ENCODE measurements around the gene RCBTB1. TPM values are rescaled to one million over a fixed set of nuclear protein-coding genes. Genes with fewer than 3 reads are reported as not detected.

The RCBTB1 gene
- total and polyA plus RNA-seq, 10 of the 15 experiments (the other 5 are each of a cell fraction or from before 2014, with no cell fraction given): 5.1 to 13.5 (median 11.2) TPM

DNA sequence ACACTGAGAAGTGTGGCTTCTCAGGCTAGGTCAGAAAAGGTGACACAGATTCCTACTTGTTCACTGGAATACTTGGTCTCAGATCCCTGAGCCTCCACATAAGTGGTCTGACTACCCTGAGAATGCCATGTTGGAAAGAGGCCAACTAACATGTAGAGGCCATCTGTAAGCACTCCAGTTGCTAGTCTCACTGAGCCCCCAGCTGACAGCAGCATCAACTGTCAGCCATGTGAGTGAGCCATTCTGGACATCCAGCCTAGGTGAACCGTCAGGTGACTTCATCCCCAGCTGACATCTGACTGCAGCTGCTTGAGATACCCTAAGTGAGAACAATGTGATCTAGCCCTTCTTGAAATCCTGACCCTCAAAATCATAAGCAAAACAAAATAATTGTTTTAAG lies 24.8 kb upstream of the RCBTB1 start:
- RAD21 ChIA-PET (ENCODE audit: unreplicated experiment): no interaction called here
- in situ Hi-C loops (cut with MboI): no loop called here
- Histone ChIP-seq H3K9me3 (replicated peaks; ENCODE audit: control insufficient read depth, insufficient read depth, low read length) (no peaks in the 10 kb centered on the region), H2AFZ (ENCODE audit: control insufficient read depth, low read depth, low read length) (no peak overlapping the region), H3K36me3 (ENCODE audit: control insufficient read depth in 2 of 2, insufficient read depth in 2 of 2, low read length in 1 of 2) (no peaks in the 10 kb centered on the region), H3K4me2 (ENCODE audit: control insufficient read depth, insufficient read depth) (no peak overlapping the region), H3K27ac (ENCODE audit: control insufficient read depth, insufficient read depth) (no peak overlapping the region), H4K20me1 (ENCODE audit: control insufficient read depth, insufficient read depth) (no peaks in the 10 kb centered on the region), H3K27me3 (replicated peaks in 1 of 2; ENCODE audit: control insufficient read depth in 2 of 2, insufficient read depth in 2 of 2, low read length in 1 of 2) (no peaks in the 10 kb centered on the region), H3K4me3 (no peak overlapping the region), H3K4me1 (ENCODE audit: control insufficient read depth, insufficient read depth, low read length) (no peaks in the 10 kb centered on the region), H3K9ac (ENCODE audit: control insufficient read depth, insufficient read depth, low read length) (no peak overlapping the region), H3K79me2 (ENCODE audit: control insufficient read depth, insufficient read depth, low read length) (no peaks in the 10 kb centered on the region)
- no TSS peak for BruUV-seq (replicated peaks)
- ATAC-seq (no peak), DNase-seq (ENCODE audit: low read depth, low spot score) (no peak), FAIRE-seq (no peak)
- CTCF ChIA-PET: no interaction called here
- TF ChIP-seq, protein P1, sequence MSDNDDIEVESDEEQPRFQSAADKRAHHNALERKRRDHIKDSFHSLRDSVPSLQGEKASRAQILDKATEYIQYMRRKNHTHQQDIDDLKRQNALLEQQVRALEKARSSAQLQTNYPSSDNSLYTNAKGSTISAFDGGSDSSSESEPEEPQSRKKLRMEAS (IDR thresholded peaks at IDR 0.05; ENCODE audit: low read depth, low read length): no peak
- TF ChIP-seq NR2C2 (IDR thresholded peaks at IDR 0.05; ENCODE audit: borderline replicate concordance, control insufficient read depth, insufficient read length, low read depth) (no peak), HDAC6 (IDR thresholded peaks at IDR 0.05; ENCODE audit: unreplicated experiment) (no peak), HDGF (IDR thresholded peaks at IDR 0.05) (no peak), BRCA1 (IDR thresholded peaks at IDR 0.05; ENCODE audit: low read depth, low read length) (no peak), POLR2AphosphoS2 (IDR thresholded peaks at IDR 0.05; ENCODE audit: low read depth, low read length) (no peak), YY1 (IDR thresholded peaks at IDR 0.05; ENCODE audit: low read depth, low read length) (no peak), PML (IDR thresholded peaks at IDR 0.05; ENCODE audit: low read length) (no peak), SP1 (IDR thresholded peaks at IDR 0.05; ENCODE audit: low read depth, low read length) (no peak), KAT2A (conservative IDR thresholded peaks at IDR 0.05; ENCODE audit: control insufficient read depth, low read depth, low read length) (no peak)
- TF ChIP-seq, protein P2, sequence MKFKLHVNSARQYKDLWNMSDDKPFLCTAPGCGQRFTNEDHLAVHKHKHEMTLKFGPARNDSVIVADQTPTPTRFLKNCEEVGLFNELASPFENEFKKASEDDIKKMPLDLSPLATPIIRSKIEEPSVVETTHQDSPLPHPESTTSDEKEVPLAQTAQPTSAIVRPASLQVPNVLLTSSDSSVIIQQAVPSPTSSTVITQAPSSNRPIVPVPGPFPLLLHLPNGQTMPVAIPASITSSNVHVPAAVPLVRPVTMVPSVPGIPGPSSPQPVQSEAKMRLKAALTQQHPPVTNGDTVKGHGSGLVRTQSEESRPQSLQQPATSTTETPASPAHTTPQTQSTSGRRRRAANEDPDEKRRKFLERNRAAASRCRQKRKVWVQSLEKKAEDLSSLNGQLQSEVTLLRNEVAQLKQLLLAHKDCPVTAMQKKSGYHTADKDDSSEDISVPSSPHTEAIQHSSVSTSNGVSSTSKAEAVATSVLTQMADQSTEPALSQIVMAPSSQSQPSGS (IDR thresholded peaks at IDR 0.05; ENCODE audit: low read length): no peak
- TF ChIP-seq, protein P3, sequence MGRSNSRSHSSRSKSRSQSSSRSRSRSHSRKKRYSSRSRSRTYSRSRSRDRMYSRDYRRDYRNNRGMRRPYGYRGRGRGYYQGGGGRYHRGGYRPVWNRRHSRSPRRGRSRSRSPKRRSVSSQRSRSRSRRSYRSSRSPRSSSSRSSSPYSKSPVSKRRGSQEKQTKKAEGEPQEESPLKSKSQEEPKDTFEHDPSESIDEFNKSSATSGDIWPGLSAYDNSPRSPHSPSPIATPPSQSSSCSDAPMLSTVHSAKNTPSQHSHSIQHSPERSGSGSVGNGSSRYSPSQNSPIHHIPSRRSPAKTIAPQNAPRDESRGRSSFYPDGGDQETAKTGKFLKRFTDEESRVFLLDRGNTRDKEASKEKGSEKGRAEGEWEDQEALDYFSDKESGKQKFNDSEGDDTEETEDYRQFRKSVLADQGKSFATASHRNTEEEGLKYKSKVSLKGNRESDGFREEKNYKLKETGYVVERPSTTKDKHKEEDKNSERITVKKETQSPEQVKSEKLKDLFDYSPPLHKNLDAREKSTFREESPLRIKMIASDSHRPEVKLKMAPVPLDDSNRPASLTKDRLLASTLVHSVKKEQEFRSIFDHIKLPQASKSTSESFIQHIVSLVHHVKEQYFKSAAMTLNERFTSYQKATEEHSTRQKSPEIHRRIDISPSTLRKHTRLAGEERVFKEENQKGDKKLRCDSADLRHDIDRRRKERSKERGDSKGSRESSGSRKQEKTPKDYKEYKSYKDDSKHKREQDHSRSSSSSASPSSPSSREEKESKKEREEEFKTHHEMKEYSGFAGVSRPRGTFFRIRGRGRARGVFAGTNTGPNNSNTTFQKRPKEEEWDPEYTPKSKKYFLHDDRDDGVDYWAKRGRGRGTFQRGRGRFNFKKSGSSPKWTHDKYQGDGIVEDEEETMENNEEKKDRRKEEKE (IDR thresholded peaks at IDR 0.05): no peak
- SMC1A ChIA-PET (ENCODE audit: uncharacterized antibody, unreplicated experiment): interaction anchor here (3.8 kb wide), 1 partner anchor 18 kb away, joined by 24 read pairs; the partner anchor contains the start of gene ARL11
- intact Hi-C loops (cut with micrococcal nuclease; ENCODE audit: unreplicated experiment): no loop called here
- POLR2A ChIA-PET: no interaction called here
- 100% methylated on average over 1 of the region's 1 CpG for WGBS (ENCODE audit: insufficient coverage, insufficient replicate concordance, low lambda C conversion rate, missing lambda C conversion rate)

All from GM12878 (cell line).